Stimulated activated CD8-positive, alpha-beta memory T cell treated with anti-CD3 and anti-CD28 coated beads, Interleukin-7, amount 100 ng/mL, for 4 hours (primary cell): ENCODE measurements around the gene WDR48.
A peak's percentile ranks its signal among the peaks of the same experiment; 100 is the strongest.

Experiments used
- DNase-seq, 2 donors: peaks; one replicate each; pipeline ENCODE4 v3.0.0-alpha.2; 2020; ENCODE audit warnings: low read depth in 2 of 2

WDR48 gene

GRCh38 chr3:39101022-39101689 lies 49.3 kb downstream of the WDR48 start:
- peak in 1 of 2 donors; percentile 8 for DNase-seq

GRCh38 chr3:39102504-39103323 lies 50.9 kb downstream of the WDR48 start:
- no peak for DNase-seq

GRCh38 chr3:39103324-39103693 lies 51.5 kb downstream of the WDR48 start:
- no peak for DNase-seq

DNA sequence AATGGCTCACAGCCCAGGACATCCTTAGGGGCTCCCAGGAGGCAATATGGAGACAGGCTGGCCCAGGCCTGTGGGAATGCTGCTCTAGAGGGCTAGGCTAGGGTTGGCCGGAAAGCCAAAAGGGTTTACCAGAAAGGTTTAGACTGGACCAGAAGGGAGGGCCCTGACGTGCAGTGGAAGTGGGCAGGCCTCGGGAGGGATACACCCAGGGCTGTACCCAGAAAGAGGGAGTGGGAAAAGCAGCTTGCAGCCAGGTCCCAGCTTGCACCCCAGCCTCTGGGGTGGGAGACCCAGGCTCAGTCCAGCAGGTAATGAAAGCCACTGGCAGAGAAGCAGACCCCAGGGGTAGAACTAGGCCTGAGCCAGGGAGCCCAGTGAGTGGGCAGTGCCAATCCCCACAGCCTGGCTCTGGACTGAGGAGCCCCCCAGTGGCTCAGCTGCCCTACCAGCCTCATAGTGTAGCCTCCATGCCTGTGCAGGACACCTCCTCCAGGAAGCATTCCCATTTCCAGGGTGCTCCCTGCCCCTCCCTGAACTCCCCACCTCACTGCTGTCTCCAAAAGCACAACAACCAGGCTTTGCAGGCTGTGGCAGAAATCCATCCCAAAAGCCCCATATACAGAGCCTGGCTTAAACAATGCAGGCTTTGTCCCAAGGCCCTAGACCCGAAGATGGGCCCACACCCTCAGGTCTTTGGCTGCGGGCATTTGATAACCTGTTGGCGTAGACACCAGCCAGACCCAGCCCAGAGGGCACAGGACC lies 52.2 kb downstream of the WDR48 start:
- no peak for DNase-seq

- no peak for DNase-seq
Observed at GRCh38 chr3:39104961-39105686, 53.3 kb downstream of the WDR48 start.

- DNase-seq: no peak
Observed at GRCh38 chr3:39105687-39106063, 53.9 kb downstream of the WDR48 start.

GRCh38 chr3:39106281-39106811 lies 54.5 kb downstream of the WDR48 start:
- no peak for DNase-seq

- DNase-seq: no peak
Observed at GRCh38 chr3:39106851-39107387, 55.1 kb downstream of the WDR48 start.

DNA sequence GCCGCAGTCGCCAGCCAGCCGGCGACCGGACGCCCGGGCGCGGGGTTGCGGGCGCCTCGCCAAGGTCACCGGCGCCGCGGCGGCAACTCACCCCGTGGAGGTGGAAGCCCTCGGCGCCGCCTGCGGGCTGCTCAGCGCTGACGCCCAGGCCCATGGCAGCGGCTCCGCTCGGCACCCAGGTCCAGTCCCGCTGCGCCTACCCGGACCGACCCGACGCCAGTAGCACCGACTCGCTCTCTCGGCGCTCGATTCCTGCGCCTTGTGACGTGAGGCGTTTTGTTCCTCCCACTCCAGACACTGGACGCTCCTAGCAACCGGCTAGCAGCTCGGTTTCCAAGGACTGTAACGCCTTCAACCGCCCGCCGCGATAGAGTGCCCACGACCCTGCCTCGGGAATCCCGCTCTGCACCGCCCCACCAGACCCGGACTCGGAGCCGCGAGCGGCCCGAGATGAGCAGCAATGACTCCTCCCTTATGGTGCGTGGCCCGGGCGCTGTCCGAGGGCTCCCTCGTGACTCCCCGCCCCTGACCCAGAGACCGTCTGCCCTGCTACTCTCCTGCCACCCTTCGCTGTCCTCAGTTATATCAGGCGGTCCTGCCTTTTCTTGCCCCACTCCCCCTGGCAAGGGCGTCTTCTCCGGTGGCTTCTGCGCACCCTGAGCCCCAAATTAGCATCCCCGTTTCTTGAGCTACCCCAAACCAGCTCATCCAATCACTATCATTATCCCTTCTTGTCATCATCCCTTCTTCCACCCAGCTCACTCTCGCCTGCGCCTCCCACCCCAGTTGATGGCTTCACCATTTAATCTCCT lies 55.8 kb downstream of the WDR48 start, which contains the start of the genes GORASP1 and TTC21A:
Gene GORASP1 (minus strand): TSS at position 240 of the 812 bp plus-strand sequence. CDS start 86 bp downstream, at position 154.
Gene TTC21A (plus strand): TSS at position 293 of the 812 bp plus-strand sequence. CDS start 158 bp downstream, at position 451.
- peak; percentile 22 to 62 for DNase-seq

DNA sequence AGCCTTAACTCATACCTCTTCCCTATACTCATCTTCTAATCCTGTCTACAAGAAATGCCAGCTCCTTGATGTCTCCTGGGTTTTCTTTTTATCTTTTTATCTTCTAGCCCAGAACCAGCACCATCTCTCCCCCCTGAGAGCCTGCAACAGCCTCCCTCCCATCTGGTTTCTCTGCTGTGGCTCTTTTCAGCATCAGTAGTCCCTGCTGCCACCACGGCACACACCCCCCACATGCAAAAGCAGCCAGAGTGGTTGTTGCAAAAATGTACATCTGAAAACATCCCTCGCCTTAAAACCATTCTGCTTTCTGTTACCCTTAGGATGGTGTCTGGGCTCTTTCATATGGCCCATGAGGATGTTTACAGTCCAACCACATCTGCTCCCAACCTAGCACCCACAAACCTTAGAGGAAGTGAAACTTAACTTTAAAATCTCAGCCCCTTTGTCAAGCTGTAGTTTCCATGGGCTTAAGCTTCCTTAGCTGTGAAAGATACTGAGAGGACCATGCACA lies 56.4 kb downstream of the WDR48 start:
- no peak for DNase-seq

- no peak for DNase-seq
Observed at GRCh38 chr3:39109086-39109485, 57.3 kb downstream of the WDR48 start.

GRCh38 chr3:39110041-39110639 lies 58.3 kb downstream of the WDR48 start:
- no peak for DNase-seq

- no peak for DNase-seq
Observed at GRCh38 chr3:39112113-39112512, 60.3 kb downstream of the WDR48 start.

DNA sequence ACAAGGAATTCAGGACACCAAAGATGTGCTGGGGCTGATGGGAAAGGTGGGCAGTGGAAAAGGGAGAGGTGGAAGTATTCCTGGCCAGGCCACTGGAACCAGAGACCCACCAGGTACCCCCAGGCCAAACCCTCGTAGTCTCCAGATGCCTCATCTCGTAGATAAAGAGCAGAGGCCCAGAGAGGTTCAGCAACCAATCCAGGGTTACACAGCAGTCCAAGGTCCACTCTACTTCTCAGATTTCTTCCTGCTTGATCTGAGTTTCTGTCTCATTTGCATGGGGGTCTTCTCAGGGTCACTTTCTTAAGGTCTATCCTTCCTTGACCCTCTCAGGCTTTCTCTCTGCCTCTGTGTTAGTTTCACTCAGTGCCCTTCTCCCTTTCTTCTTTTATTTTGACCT lies 60.7 kb downstream of the WDR48 start:
- no peak for DNase-seq

GRCh38 chr3:39113291-39113690 lies 61.5 kb downstream of the WDR48 start:
- DNase-seq: no peak

- DNase-seq: no peak
Observed at GRCh38 chr3:39114456-39114855, 62.6 kb downstream of the WDR48 start.

DNA sequence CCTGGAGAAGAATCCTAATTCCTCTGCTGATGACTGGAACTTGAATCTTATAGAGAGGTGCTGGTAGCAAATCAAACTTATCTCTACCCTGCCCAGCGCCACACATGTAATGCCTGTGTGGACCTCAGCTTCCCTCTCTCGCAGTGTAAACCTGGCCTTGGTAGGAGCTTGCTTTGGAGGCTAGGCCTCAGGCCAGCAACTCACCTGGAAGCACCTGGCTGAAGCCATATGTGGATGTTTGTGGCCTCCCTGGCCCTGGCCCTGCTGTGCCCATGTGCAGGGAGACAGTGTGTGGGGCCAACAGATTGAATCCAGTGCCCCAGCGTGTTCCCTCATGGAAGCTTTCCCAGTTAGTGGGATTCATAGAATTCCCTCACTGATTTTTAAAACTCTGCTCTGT lies 64.1 kb downstream of the WDR48 start:
- no peak for DNase-seq

- no peak for DNase-seq
Observed at GRCh38 chr3:39118079-39118478, 66.3 kb downstream of the WDR48 start.

GRCh38 chr3:39118931-39119660 lies 67.3 kb downstream of the WDR48 start:
- DNase-seq: no peak
